HEK293T (cell line): ENCODE data around the gene MYLK3.

Experiments used
- CTCF ChIA-PET: fragments of 350-600 bp; formaldehyde crosslinking; extraction: SDS; loops from one replicate; lab custom pipeline; 2021; ENCODE audit warnings: antibody characterized with exemption, inconsistent platforms; lab: Yijun Ruan, JAX
- POLR2A ChIA-PET: fragments of 350-600 bp; formaldehyde crosslinking; extraction: SDS; loops from one replicate; lab custom pipeline; 2020; ENCODE audit warnings: antibody characterized with exemption, inconsistent platforms; lab: Yijun Ruan, JAX
- DNase-seq: peaks from one replicate; pipeline ENCODE4 v3.0.0; 2012; ENCODE audit warnings: mixed read lengths; ENCODE audit errors: extremely low spot score
- ARNT ChIP-seq: fragments of 450-650 bp; IDR thresholded peaks from 2 replicates; pipeline ENCODE4 v1.6.1; 2017; ENCODE audit warnings: mild to moderate bottlenecking
- BHLHE40 ChIP-seq: fragments of 450-650 bp; IDR thresholded peaks from 2 replicates; pipeline ENCODE4 v1.6.1; 2016; ENCODE audit warnings: mild to moderate bottlenecking, moderate library complexity, borderline replicate concordance
- CTBP1 ChIP-seq: fragments of 450-650 bp; IDR thresholded peaks from 2 replicates; pipeline ENCODE4 v1.6.1; 2016; ENCODE audit warnings: borderline replicate concordance
- ELF4 ChIP-seq: fragments of 450-650 bp; IDR thresholded peaks from 2 replicates; pipeline ENCODE4 v1.6.1; 2017; ENCODE audit warnings: antibody characterized with exemption
- FOXA1 ChIP-seq: fragments of 450-650 bp; IDR thresholded peaks from 2 replicates; pipeline ENCODE4 v1.6.1; 2016; ENCODE audit warnings: mild to moderate bottlenecking
- FOXK2 ChIP-seq: fragments of 450-650 bp; IDR thresholded peaks from 2 replicates; pipeline ENCODE4 v1.6.1; 2016; ENCODE audit warnings: mild to moderate bottlenecking
- FOXM1 ChIP-seq: fragments of 450-650 bp; IDR thresholded peaks from 2 replicates; pipeline ENCODE4 v1.6.1; 2017; ENCODE audit warnings: mild to moderate bottlenecking, borderline replicate concordance
- HDGF ChIP-seq: fragments of 450-650 bp; IDR thresholded peaks from 2 replicates; pipeline ENCODE4 v1.6.1; 2017; ENCODE audit warnings: antibody characterized with exemption, borderline replicate concordance
- L3MBTL2 ChIP-seq: fragments of 450-650 bp; conservative IDR thresholded peaks from 2 replicates; pipeline ENCODE4 v1.6.1; 2016; ENCODE audit warnings: mild to moderate bottlenecking
- LEF1 ChIP-seq: fragments of 450-650 bp; IDR thresholded peaks from 2 replicates; pipeline ENCODE4 v1.6.1; 2017; ENCODE audit warnings: mild to moderate bottlenecking, borderline replicate concordance
- NFRKB ChIP-seq: fragments of 450-650 bp; IDR thresholded peaks from 2 replicates; pipeline ENCODE4 v1.6.1; 2016; ENCODE audit warnings: mild to moderate bottlenecking, moderate library complexity
- SP1 ChIP-seq: fragments of 450-650 bp; IDR thresholded peaks from 2 replicates; pipeline ENCODE4 v1.6.1; 2017
- SUZ12 ChIP-seq: fragments of 450-650 bp; IDR thresholded peaks from 2 replicates; pipeline ENCODE4 v1.6.1; 2016; ENCODE audit warnings: mild to moderate bottlenecking
- TARDBP ChIP-seq: fragments of 450-650 bp; IDR thresholded peaks from 2 replicates; pipeline ENCODE4 v1.6.1; 2016
- ZNF384 ChIP-seq: fragments of 450-650 bp; IDR thresholded peaks from 2 replicates; pipeline ENCODE4 v1.6.1; 2016
- TF ChIP-seq, protein P1 (sequence below): fragments of 450-650 bp; IDR thresholded peaks from 2 replicates; pipeline ENCODE4 v1.6.1; 2016

The MYLK3 gene

DNA sequence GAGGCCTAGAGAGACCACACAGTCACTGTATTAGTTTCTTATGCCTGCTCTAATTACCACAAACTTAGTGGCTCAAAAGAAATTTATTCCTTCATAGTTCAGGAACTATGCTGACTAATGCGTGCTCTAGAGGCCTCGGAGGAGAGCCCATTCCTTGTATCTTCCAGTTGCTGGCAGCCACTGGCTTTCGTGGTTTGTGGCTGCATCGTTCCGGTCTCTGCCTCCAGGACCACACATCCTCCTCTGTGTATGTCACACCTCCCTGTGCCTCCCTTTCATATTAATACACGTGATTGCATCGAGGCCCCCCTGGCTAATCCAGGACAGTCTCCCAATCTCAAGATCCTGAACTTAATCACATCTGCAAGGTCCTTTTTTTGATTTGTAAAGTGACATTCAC is 16.9 kb upstream of the MYLK3 start:
- CTCF ChIA-PET: interaction anchor here (0.6 kb wide), 1 partner anchor 22 kb away, joined by 3 read pairs; no protein-coding TSS in a partner anchor
- DNase-seq: no peak
- TF ChIP-seq, protein P1, sequence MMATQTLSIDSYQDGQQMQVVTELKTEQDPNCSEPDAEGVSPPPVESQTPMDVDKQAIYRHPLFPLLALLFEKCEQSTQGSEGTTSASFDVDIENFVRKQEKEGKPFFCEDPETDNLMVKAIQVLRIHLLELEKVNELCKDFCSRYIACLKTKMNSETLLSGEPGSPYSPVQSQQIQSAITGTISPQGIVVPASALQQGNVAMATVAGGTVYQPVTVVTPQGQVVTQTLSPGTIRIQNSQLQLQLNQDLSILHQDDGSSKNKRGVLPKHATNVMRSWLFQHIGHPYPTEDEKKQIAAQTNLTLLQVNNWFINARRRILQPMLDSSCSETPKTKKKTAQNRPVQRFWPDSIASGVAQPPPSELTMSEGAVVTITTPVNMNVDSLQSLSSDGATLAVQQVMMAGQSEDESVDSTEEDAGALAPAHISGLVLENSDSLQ: no peak
- no peak for TF ChIP-seq FOXK2
- no peak for TF ChIP-seq ZNF384
- TF ChIP-seq HDGF: no peak
- no peak for TF ChIP-seq FOXA1
- no peak for TF ChIP-seq ARNT
- TF ChIP-seq SP1: no peak
- no peak for TF ChIP-seq NFRKB
- no peak for TF ChIP-seq ELF4
- TF ChIP-seq FOXM1: no peak
- no peak for TF ChIP-seq TARDBP
- no peak for TF ChIP-seq LEF1
- TF ChIP-seq BHLHE40: no peak
- TF ChIP-seq SUZ12: no peak
- no peak for TF ChIP-seq CTBP1
- TF ChIP-seq L3MBTL2: no peak
- POLR2A ChIA-PET: no interaction called here

DNA sequence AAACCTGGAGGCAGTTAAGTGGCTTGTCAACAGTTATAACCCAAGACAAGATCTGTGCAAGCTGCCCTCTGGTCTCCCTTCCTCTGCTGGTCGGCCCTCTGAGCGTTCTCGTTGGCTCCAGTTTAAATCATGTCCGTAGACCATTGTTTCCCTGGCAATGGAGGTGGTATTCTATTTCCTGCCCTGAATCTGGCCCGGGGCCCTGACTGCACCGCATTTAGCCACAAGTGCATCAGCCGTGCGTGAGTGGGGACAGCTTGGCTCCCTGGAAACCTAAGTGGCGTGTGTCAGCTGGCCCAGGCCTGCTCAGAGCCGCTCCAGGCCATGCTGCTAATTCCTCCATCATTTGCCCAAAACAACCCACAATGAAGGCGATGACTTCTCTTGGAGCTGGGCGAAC is 15.0 kb upstream of the MYLK3 start:
- DNase-seq: no peak

DNA sequence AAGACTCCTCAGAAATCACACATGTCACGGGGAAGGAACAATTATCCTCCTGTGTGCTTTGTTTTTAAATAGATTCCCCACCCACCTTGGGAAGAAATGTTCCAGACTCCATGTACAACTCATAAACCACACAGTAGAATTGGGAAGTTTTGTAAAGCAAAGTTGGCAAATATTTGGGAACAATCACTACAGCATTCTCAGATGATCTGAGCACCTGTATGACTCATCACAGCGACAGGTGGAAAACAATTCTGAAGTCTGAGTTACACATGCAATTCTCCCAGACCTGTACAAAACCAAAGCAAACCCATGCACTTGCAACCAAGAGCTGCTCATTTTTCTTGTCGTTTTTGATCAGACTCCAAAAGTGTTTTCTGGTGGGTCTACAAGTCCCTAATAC is 14.4 kb upstream of the MYLK3 start:
- no peak for DNase-seq
- POLR2A ChIA-PET: no interaction called here
- CTCF ChIA-PET: no interaction called here
- TF ChIP-seq NFRKB (no peak), FOXM1 (no peak), TARDBP (no peak), BHLHE40 (no peak), L3MBTL2 (no peak), ARNT (no peak)
- TF ChIP-seq, protein P1: no peak

More for the DNA sequence above, 15.0 kb upstream of the MYLK3 start:
- TF ChIP-seq FOXM1 (no peak), ELF4 (no peak), ZNF384 (no peak), TARDBP (no peak), SUZ12 (no peak), BHLHE40 (no peak), NFRKB (no peak), FOXA1 (no peak), ARNT (no peak), HDGF (no peak), L3MBTL2 (no peak)
- TF ChIP-seq, protein P1: no peak
- ChIA-PET CTCF (no interaction called here), POLR2A (interaction anchor here (0.9 kb wide), 1 partner anchor 22 kb away, joined by 3 read pairs; no protein-coding TSS in a partner anchor)

DNA sequence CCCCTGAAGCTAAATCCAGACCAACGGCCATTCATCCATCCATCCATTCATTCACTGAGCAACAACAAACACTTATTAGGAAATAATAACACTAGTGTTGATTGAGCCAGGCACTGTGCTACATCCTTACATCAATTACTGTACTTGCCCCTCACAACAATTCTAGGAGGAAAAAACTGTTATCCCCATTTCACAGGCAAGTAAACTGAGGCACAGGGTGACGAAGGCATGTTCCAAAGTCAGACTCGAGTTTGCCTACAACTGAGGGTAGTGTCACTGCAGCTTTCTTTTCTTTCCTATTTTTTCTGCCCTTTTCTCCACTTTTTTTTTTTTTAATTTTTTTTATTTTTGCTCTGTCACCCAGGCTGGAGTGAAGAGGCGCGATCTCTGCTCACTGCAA is 11.2 kb upstream of the MYLK3 start:
- CTCF ChIA-PET: no interaction called here
- TF ChIP-seq ARNT (no peak), BHLHE40 (no peak), NFRKB (no peak), ZNF384 (no peak), ELF4 (no peak), FOXA1 (no peak), FOXK2 (no peak), FOXM1 (no peak), SUZ12 (no peak), HDGF (no peak), LEF1 (no peak), CTBP1 (no peak), TARDBP (no peak)
- TF ChIP-seq, protein P1: no peak
- DNase-seq: no peak
- POLR2A ChIA-PET: no interaction called here

DNA sequence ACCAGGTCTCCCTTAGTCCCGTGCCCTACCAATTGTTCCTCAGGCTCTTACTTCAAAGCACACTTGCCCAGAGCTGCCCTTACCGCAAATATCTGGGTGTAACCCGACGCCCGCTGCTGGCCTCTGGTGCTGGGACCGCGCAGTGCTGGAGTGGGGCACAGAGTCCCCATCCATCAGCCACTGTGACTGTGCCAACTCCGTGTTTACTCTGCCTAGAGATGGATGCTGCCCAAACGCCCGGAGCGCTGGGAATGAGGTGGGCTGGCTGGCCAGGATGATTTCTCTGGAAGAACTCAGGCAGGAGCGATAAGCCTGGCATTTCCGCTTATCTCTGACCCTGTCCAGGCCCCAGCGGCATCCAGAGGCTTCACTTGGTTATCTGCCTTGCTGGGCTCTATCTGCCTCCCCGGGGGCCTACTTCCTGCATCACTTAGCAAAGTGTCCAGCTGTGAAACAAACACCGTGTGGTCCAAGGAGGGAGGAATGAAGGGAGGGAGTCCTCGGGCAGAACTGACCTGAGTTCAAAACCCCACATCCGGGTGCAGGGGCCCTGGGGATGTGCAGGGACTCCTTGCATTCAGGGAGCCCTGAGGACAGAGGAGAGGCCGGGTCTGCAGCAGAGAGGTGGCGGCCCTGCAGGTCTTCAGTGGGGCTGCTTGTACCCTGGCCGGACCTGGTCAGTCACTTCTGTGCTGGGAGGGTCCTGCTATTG is 9.4 kb upstream of the MYLK3 start:
- DNase-seq: no peak
- CTCF ChIA-PET: no interaction called here
- POLR2A ChIA-PET: no interaction called here
- TF ChIP-seq L3MBTL2: no peak

DNA sequence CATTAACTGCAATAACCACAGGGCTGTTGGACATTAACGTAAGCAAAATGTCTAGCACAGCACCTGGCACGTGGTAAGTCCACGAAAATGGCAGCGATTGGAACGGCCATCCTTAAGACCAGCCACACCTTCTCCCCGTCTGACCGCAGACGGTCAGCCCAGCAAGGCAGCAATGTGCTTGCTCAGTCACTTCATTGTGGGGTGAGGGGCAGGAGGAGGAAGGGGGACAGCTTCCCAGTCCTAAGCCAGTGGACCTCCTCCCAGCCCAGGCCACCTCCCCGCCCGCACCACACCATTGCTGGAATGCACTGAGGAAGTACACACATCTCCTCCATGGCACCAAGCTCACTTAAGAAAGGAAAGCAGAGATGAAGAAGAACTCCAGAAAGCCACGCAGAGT is 8.6 kb upstream of the MYLK3 start:
- DNase-seq: no peak
- TF ChIP-seq ARNT: no peak
- TF ChIP-seq BHLHE40: no peak
- TF ChIP-seq SP1: no peak
- TF ChIP-seq L3MBTL2: no peak
- TF ChIP-seq FOXM1: no peak
- TF ChIP-seq ELF4: no peak
- TF ChIP-seq SUZ12: no peak
- TF ChIP-seq TARDBP: no peak
- TF ChIP-seq ZNF384: no peak
- TF ChIP-seq LEF1: no peak
- no peak for TF ChIP-seq HDGF
- ChIA-PET POLR2A (no interaction called here), CTCF (no interaction called here)
